GM19238 (cell line): ENCODE data around the gene LRRC63.
"Not testable (repeated sequence)": the region's sequence is repeated elsewhere in the genome, so short reads cannot be mapped to it uniquely, and the experiment has no call there.

Source experiments
- DNase-seq: peaks from one replicate; pipeline ENCODE4 v3.0.0; 2011; ENCODE audit warnings: low spot score; ENCODE audit not compliant: insufficient read length

LRRC63 gene, protein sequence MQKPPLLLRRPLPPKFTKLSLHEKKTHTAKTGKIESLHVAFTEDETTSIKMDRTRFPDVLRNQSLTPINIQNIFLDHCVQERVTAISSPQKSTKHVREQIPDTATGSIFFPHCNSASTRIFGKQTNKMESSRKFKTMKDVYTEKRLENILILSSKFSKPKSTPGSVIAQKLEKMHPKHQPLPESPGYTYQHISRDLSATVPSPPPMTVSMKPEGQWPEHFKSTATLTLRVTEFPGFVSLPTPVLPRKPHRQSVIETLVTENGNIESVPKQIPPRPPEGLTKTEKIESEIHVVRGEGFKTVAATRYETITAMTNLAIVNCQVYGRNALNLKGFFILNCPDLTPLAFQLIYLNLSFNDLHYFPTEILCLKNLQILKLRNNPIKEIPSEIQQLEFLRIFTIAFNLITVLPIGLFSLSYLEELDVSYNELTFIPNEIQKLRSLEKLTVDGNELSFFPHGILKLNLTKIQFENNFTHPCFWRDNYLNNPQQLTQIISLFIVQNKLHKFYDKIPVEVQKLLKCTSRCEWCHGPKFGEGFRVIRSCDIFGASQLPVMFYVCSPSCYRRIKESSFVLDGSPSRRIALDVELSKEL

DNA sequence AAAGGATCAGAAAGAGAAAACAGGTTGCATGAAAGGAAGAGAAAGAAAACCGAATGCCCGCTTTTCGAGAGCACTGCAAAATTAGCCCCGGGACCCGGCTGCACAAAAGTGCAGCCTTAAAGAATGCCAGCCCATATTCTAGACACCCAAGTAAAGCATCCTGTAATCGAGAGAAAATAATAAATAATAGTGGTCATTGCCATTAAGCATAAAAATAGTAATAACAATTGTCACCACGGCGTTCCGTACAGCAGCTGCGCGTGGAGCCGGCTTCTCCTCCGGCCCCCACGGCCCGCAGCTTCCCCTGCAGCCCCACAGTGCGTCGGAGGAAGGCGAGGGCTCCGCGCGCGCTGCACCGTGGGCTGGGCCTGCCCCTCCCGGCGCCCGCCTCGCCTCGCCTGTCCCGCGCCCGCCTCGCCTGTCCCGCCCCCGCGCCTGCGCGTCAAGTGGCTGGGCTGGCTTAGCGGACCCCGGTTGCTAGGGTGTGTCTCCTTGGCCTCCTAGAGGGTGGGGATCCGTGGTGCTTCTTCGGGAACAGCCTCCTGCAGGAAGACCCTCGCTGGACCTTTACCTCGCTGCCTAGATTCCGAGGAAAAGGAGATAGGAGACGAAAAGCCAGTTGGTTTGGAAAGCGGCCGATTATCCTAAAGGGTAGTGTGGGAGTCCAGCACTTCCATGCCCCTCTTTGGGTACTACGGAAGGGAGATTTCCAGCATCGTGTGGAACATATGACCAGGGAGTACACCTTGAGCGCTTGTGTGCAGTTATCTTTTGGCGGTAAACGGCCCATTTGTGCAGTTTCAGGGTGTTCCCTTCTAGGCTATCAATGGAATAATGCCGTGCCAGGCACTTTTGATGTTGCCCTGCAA lies at the start of gene LRRC63:
LRRC63 (plus strand) TSS at position 446 of the 869 bp plus-strand sequence. CDS start 1,107 bp downstream, outside the sequence.
- peak; percentile 63 for DNase-seq

DNA sequence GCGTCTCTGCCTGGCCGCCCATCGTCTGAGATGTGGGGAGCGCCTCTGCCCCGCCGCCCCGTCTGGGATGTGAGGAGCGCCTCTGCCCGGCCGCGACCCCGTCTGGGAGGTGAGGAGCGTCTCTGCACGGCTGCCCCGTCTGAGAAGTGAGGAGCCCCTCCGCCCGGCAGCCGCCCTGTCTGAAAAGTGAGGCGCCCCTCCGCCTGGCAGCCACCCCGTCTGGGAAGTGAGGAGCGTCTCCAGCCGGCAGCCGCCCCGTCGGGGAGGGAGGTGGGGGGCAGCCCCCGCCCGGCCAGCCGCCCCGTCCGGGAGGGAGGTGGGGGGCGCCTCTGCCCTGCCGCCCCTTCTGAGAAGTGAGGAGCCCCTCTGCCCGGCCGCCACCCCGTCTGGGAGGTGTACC lies 49.0 kb upstream of the LRRC63 start:
- not testable (repeated sequence) for DNase-seq

GRCh38 chr13:46164661-46165060 lies 47.1 kb upstream of the LRRC63 start:
- no peak for DNase-seq

- DNase-seq = no peak
These were observed 46.1 kb upstream of the LRRC63 start for GRCh38 chr13:46165485-46166223.

- no peak for DNase-seq
These were observed 45.5 kb upstream of the LRRC63 start for GRCh38 chr13:46166224-46166584.

DNA sequence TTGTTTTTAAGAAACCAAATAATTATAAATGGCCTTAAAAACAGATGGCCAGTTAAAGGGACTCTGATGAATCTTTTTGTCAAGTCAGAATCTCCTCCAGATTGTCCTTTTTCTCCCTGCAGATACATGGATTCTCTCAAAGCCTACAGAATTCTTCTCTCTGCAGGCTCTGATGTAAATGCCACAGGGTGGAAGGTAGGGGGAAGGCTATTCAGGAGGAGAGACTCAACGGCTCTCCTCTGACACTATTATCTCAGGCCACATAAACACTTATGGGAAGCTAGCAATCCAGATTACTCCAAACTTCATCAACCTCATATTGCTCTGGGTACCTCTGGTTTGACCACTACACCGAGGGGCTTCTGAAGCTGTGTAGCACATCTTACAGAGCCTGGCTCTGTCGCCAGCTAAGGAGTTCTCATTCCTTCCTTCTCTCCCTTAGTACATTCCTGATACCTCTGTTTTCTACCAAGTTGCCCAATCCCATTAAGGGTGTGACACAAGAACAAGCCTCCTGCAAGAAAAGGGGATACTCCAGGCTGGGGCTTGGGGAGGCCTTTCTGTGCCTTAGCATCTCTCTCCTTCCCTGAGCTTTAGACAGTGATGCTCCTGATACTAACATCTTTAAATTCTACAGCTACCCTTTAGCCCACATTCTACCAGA lies 44.6 kb upstream of the LRRC63 start:
- DNase-seq = no peak

DNA sequence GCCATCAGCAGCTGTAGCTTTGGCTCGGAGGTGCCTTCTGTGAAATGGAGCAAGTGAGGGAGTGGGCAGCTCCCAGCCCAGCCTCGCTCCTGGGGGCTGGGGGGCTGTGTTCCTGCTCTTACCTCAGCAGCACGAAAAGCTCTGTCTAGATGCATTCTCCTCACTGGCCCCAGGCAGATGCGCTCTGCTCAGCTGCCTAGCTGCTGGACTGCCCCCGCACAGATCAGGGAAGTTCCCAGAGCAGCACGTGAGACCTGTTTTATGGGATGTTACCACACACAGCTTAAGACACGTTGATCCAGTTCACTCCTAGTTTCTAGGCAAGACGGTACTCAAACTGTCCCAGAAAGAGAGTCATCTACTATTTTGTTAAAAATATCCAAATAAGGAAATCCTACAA lies 43.4 kb upstream of the LRRC63 start:
- no peak for DNase-seq

GRCh38 chr13:46168783-46169182 lies 42.9 kb upstream of the LRRC63 start:
- no peak for DNase-seq

GRCh38 chr13:46169758-46170157 lies 42.0 kb upstream of the LRRC63 start:
- DNase-seq = no peak

DNA sequence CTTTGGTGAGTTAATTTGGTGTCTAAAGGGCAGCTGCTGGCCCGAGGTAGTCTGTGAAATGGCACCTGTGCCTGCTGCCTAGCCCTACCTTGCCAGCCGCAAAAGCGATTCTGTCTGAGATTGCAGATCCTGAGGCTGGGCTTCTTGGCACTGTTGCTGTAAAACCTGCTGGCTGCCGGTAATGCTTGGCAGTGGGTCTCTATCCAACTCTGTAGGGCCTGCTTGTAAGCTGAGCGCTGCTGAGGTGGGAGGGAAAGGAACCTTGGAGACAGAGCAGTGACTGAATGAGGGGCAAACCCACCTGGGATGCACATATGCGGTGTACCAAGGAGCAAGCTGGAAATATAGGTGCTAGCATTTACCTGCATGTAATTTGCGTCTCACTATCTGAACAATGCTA lies 41.5 kb upstream of the LRRC63 start:
- no peak for DNase-seq

DNA sequence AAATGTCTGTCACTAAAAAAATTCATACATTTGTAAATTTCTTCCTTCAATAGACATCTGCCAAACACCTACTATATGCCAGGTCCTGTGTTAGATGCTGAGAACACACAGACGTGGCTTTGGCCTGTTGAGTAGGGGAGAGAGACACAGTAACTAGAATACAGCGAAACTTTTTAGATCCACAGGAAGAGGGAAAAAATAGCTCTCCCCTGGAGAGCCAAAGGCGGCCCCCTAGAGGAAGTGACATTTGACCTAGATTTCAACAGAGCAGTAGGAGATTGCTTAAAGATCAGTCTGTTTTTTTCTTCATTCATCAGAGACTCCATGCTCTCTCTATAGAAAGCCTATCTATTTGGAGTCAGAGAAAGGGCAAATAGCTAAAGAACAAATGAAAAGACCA lies 41.0 kb upstream of the LRRC63 start:
- no peak for DNase-seq

DNA sequence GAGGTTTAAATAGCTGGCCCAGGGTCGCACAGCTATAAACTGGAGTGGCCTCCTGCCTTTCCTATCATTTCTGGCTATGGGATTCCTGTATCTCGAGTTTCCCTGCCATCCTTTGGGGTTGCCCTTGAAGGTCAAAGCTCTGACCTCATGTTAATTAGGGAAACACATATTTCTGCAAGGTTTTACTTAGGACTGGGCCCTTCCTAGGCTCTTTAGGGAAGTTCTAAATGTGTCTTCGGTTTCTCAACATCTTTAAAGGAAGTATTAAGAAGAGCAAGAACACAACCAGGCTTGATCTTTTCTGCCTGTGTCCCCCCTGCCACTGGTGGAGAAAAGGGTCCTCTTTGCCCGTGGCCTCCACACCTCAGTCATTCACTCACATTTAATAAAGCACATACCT lies 40.5 kb upstream of the LRRC63 start:
- no peak for DNase-seq

- no peak for DNase-seq
These were observed 40.0 kb upstream of the LRRC63 start for GRCh38 chr13:46171739-46172138.

DNA sequence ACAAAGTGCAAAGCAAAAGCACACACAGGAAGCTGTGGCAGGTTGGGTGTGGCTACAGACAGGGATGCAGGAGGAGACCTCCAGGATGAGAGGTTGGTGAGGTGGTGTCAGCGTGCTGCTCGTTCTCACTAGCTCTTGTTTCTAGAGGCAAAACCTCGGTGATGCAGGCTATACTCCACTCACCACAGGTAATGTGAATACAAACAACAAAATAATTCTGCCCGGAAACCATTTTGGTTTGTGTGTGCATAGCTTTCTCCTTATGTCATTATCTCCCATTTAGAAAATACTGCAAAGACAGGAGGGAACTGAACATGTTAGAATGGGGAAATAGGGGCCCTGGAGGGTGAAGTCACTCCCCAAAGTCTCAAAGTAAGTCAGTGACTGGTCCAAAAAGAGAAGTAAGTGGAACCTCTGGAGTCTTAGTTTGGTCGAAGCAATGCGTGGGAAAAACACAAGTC lies 39.2 kb upstream of the LRRC63 start:
- no peak for DNase-seq

GRCh38 chr13:46173656-46174055 lies 38.1 kb upstream of the LRRC63 start:
- DNase-seq = no peak

- no peak for DNase-seq
These were observed 35.0 kb upstream of the LRRC63 start for GRCh38 chr13:46176756-46177155.

GRCh38 chr13:46178143-46178542 lies 33.6 kb upstream of the LRRC63 start:
- DNase-seq = no peak

DNA sequence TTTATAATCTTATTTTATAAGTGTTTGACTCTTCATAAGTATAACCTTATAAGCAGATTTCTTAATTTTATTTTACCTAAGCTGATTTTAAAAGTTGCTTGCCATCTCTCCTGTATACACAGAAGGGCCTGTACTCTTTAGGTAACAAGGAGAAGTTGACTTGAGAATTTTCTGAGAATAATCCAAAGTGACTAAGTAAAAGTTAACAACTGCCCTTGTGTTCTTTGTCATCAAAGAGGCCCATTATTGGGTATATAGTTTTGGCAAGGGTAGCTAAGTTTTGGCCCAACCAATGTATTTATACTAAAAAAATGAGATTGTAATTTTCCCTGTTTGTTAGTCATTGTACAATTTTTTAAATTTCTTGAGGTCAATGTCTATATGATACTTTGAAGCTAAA lies 32.9 kb upstream of the LRRC63 start:
- no peak for DNase-seq

GRCh38 chr13:46179491-46179908 lies 32.2 kb upstream of the LRRC63 start:
- no peak for DNase-seq

DNA sequence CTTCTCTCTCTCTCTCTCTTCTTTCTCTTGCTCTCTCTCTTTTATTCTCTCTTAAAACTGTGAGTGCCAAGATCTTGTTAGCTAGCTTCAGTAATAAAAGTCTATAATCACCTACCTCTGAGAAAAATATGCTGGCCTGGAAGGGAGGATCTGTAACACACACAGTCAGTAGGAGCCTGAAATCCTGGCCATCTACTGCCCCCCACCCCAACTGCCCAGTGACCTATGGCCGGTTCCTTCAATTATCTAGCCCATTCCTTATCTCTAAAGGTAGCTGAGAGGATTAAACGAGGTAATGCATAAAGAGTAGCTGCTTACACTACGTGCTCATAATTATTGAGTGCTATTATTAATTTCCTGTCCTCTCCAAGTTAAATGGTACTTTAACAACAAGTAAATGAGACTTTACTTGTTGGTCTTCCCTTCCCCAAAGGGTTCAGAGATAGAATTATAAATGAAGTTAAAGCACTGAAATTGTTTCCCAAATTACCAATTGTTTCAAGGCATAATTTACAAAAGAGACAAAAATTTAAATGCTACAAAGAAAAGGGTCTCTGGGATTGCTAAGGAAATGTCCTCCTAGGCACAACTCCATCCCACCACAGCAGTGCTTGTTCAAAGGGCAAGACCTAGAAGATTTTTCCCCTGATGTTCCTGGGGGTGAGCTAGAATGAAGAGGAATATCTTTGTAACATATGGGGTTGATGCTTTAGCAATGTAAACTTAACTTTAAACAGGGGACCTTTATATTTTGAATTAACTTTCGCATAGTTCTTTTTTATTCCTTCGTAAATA lies 31.6 kb upstream of the LRRC63 start:
- DNase-seq = no peak
